ENCODE measurements around the gene SCAMP5. TPM values are rescaled to one million over a fixed set of nuclear protein-coding genes. Genes with fewer than 3 reads are reported as not detected.

SCAMP5 gene
- polyA plus RNA-seq, 1 donor (not counting 4 experiments of a cell fraction or from before 2014, with no cell fraction given), result 1.9 TPM

- H3K4me2 ChIP-seq (ENCODE audit: control insufficient read depth, extremely low read depth, insufficient read depth, low read depth, low read length), result no peak overlapping the region
- dilution Hi-C loops (cut with MboI; ENCODE audit: extremely low pct_ligation_motif_present, low sequenced_read_pairs), result no loop called here
- no peaks in the 10 kb centered on the region for H4K20me1 ChIP-seq (ENCODE audit: control insufficient read depth, extremely low read depth, insufficient read depth, low read length)
- FAIRE-seq (no peak), DNase-seq (ENCODE audit: low read depth, low spot score) (no peak)
- no peak overlapping the region for H3K4me3 ChIP-seq (ENCODE audit: control insufficient read depth in 2 of 3, extremely low read depth in 1 of 3, insufficient read depth in 2 of 3, low read depth in 1 of 3, low read length in 3 of 3)
- no peak for TF ChIP-seq EZH2 (IDR thresholded peaks at IDR 0.05; ENCODE audit: low read length)
- TF ChIP-seq, protein P1, sequence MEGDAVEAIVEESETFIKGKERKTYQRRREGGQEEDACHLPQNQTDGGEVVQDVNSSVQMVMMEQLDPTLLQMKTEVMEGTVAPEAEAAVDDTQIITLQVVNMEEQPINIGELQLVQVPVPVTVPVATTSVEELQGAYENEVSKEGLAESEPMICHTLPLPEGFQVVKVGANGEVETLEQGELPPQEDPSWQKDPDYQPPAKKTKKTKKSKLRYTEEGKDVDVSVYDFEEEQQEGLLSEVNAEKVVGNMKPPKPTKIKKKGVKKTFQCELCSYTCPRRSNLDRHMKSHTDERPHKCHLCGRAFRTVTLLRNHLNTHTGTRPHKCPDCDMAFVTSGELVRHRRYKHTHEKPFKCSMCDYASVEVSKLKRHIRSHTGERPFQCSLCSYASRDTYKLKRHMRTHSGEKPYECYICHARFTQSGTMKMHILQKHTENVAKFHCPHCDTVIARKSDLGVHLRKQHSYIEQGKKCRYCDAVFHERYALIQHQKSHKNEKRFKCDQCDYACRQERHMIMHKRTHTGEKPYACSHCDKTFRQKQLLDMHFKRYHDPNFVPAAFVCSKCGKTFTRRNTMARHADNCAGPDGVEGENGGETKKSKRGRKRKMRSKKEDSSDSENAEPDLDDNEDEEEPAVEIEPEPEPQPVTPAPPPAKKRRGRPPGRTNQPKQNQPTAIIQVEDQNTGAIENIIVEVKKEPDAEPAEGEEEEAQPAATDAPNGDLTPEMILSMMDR (optimal IDR thresholded peaks at IDR 0.05 in 1 of 3, IDR thresholded peaks at IDR 0.05 in 1 of 3, conservative IDR thresholded peaks at IDR 0.05 in 1 of 3; ENCODE audit: extremely low read depth in 1 of 3, insufficient read depth in 2 of 3, low read length in 3 of 3), result no peak
- H3K9ac ChIP-seq (ENCODE audit: control insufficient read depth, extremely low read depth, insufficient read depth, low read length), result no peak overlapping the region
- no peaks in the 10 kb centered on the region for H3K9me3 ChIP-seq (ENCODE audit: control insufficient read depth, low read depth, low read length)
- H3K79me2 ChIP-seq (ENCODE audit: control insufficient read depth, insufficient read depth, low read length), result no peaks in the 10 kb centered on the region
- peaks cover 18% of the 10 kb centered on the region for H3K4me1 ChIP-seq (ENCODE audit: control insufficient read depth, extremely low read depth, insufficient read depth, low read length)
- peaks cover 32% of the 10 kb centered on the region for H3K27me3 ChIP-seq (ENCODE audit: control insufficient read depth, extremely low read depth, insufficient read depth, low read length)
- H2AFZ ChIP-seq (ENCODE audit: control insufficient read depth, low read length), result no peak overlapping the region
- no peaks in the 10 kb centered on the region for H3K9me1 ChIP-seq (ENCODE audit: control insufficient read depth, extremely low read depth, insufficient read depth, low read length)
- no peaks in the 10 kb centered on the region for H3K36me3 ChIP-seq (ENCODE audit: control insufficient read depth in 2 of 2, extremely low read depth in 1 of 2, insufficient read depth in 2 of 2, low read length in 2 of 2)
- H3K27ac ChIP-seq (ENCODE audit: control insufficient read depth, insufficient read depth, low read length), result no peak overlapping the region
Measured at GRCh38 chr15:74960995-74961588, 34.3 kb upstream of the SCAMP5 start.

- FAIRE-seq (no peak), DNase-seq (ENCODE audit: low read depth, low spot score) (no peak)
- no peaks in the 10 kb centered on the region for H4K20me1 ChIP-seq (ENCODE audit: control insufficient read depth, extremely low read depth, insufficient read depth, low read length)
Measured at GRCh38 chr15:74961616-74962015, 33.7 kb upstream of the SCAMP5 start.

More at GRCh38 chr15:74961616-74962015, 33.7 kb upstream of the SCAMP5 start:
- H2AFZ ChIP-seq (ENCODE audit: control insufficient read depth, low read length), result no peak overlapping the region
- dilution Hi-C loops (cut with MboI; ENCODE audit: extremely low pct_ligation_motif_present, low sequenced_read_pairs), result no loop called here
- peaks cover 32% of the 10 kb centered on the region for H3K27me3 ChIP-seq (ENCODE audit: control insufficient read depth, extremely low read depth, insufficient read depth, low read length)
- no peak overlapping the region for H3K9ac ChIP-seq (ENCODE audit: control insufficient read depth, extremely low read depth, insufficient read depth, low read length)
- TF ChIP-seq EZH2 (IDR thresholded peaks at IDR 0.05; ENCODE audit: low read length), result no peak
- TF ChIP-seq, protein P1 (optimal IDR thresholded peaks at IDR 0.05 in 1 of 3, IDR thresholded peaks at IDR 0.05 in 1 of 3, conservative IDR thresholded peaks at IDR 0.05 in 1 of 3; ENCODE audit: extremely low read depth in 1 of 3, insufficient read depth in 2 of 3, low read length in 3 of 3), result no peak
- H3K27ac ChIP-seq (ENCODE audit: control insufficient read depth, insufficient read depth, low read length), result no peak overlapping the region
- no peaks in the 10 kb centered on the region for H3K79me2 ChIP-seq (ENCODE audit: control insufficient read depth, insufficient read depth, low read length)
- H3K4me3 ChIP-seq (ENCODE audit: control insufficient read depth in 2 of 3, extremely low read depth in 1 of 3, insufficient read depth in 2 of 3, low read depth in 1 of 3, low read length in 3 of 3), result no peak overlapping the region
- H3K9me1 ChIP-seq (ENCODE audit: control insufficient read depth, extremely low read depth, insufficient read depth, low read length), result no peaks in the 10 kb centered on the region
- H3K9me3 ChIP-seq (ENCODE audit: control insufficient read depth, low read depth, low read length), result no peaks in the 10 kb centered on the region
- H3K36me3 ChIP-seq (ENCODE audit: control insufficient read depth in 2 of 2, extremely low read depth in 1 of 2, insufficient read depth in 2 of 2, low read length in 2 of 2), result no peaks in the 10 kb centered on the region
- peaks cover 18% of the 10 kb centered on the region for H3K4me1 ChIP-seq (ENCODE audit: control insufficient read depth, extremely low read depth, insufficient read depth, low read length)
- no peak overlapping the region for H3K4me2 ChIP-seq (ENCODE audit: control insufficient read depth, extremely low read depth, insufficient read depth, low read depth, low read length)

All from keratinocyte (primary cell).